Muscle of back (tissue), 11 donors: ENCODE measurements around the gene OCLN. TPM values are rescaled to one million over a fixed set of nuclear protein-coding genes. Genes with fewer than 3 reads are reported as not detected.
"Not testable (repeated sequence)": the region's sequence is repeated elsewhere in the genome, so short reads cannot be mapped to it uniquely, and the experiment has no call there.

ENCODE experiments used
- DNase-seq, 3 donors: peaks; one replicate each; pipeline versions ENCODE4 v3.0.0 to v3.0.0-alpha.2; 2013
- polyA plus RNA-seq, 10 donors: library from polyadenylated mRNA; unstranded; fragments of 120-200 nt; gene quantifications; one replicate each; pipeline ENCODE4 v1.2.1, GENCODE V29; 2013; ENCODE audit not compliant: insufficient read length in 10 of 10

The OCLN gene
- polyA plus RNA-seq, 10 donors = 0.81 to 5.2 (median 2.1) TPM

DNA sequence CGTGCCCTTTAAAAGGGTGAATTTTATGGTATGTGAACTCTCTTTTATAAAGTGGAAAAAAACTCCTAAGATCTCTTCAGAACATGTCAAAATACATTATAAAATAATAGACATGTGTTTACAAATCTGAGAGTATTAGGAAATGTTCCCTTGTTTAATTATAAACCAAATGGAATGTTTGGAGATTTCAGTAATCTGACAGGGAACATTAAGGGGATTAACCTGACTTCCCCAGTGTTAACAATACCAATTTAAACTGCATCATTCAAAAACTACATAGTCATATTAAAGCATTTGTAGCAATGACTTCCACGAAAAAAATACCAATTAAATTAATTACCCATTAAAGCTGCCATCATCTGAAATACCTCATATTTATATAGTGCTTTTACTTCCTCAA, 1.6 kb upstream of the OCLN start:
- DNase-seq = no peak

- peak in 1 of 3 donors; percentile 10 for DNase-seq
Observed at GRCh38 chr5:69491838-69492390, 676 bp upstream of the OCLN start.

DNA sequence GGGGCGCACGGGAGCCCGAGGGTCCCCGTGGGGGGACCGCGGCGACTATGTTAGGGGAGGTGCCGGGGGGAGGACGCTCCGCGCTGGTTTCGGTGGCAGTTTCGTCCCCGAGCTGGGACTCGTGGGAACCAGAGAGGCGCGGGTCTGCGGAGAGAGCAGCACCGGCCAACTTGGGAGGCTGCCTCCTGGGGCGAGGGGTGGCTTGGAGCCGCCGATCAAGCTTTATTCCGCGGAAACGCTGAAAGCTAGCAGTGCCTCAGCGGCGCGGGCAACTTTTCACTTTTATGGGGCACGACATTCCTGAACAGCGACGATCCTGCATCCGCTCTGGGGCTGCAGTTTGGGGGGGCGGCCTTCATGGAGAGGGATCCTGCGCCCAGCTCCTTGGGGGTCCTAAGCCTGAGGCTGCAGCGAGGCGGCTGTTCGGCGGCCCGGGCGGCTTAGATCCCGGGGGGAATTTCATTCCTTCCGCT, 369 bp downstream of the OCLN start:
- peak in 1 of 3 donors; percentile 6 for DNase-seq

DNA sequence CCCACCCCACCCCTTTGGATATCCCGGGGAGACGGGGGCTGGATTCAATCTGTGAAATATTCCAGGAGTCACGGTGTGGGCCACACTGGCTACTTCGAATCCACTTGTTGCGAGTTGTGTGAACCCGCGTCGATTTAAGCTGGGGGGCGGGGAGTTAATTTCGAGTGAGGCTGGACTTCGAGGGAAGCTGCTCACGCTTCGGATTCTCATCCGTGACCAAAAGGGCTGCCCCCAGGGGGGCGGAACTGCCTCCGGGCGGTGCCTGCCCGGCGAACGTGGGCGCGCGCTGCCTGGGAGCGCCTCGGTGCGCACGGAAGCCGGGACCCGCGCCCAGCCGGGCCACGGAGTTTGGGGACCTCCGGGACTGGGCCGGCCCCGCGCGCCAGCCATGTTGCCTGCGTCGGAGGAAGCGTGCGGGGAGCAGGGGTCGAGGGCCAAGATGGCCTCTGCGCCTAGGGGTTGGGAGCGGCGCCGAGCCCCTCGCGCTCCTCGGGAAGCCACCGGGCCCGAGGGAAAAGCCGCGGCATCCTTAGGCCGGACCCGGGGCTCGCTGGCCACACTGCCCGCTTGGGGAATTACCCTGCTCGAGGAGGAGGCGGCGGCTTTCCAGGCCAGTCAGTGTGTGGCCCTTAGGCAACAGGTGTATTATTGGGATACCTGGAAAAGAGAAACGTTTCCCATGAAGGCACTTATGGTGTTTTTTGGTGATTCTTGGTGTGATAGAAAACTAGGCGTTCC, 975 bp downstream of the OCLN start:
- DNase-seq = peak in 2 of 3 donors; percentile 17 to 56

DNA sequence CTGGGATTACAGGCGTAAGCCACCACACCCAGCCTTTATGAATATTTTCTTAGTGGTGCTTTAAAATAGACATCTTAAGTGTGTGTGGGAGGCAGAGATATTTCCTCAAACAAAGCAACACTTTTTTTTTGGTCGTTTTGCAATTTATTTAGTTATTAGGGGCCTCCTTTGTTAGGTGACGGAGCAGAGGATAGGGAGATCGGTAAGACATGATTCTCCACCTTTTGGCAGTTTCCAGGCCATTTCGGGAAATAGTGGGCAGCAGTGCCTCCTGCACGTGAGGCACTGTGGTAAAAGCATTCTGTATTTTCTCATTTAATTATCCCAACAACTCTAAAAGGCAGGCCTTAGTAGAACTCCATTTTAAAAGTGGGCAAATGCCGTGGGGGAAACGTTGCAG, 1.9 kb downstream of the OCLN start:
- no peak for DNase-seq

- peak in 2 of 3 donors; percentile 4 to 10 for DNase-seq
Observed at GRCh38 chr5:69497006-69497520, 4.5 kb downstream of the OCLN start.

- DNase-seq = no peak
Observed at GRCh38 chr5:69498384-69498783, 5.8 kb downstream of the OCLN start.

DNA sequence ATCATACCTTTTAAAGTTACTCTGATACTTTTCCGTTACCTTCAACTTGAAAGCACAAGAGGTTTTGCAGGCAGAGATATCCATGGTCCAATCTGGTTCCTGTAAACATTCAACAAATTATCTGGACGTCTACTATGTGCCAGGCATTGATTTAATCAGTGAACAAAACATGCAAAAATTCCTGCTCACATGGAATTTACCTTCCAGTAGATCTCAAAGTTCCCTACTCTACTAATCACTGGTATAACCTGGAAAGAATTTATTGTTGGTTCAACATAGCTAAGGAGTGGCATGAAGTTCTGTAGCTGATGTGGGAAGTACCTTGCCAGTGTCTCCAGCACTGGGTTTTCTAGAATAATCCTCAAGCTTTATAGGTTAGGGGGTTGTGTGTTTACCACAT, 9.8 kb downstream of the OCLN start:
- DNase-seq = no peak

- DNase-seq = peak in 1 of 3 donors; percentile 41
Observed at GRCh38 chr5:69502767-69503488, 10.3 kb downstream of the OCLN start.

- DNase-seq = no peak
Observed at GRCh38 chr5:69504036-69504435, 11.4 kb downstream of the OCLN start.

- DNase-seq = no peak
Observed at GRCh38 chr5:69505306-69505705, 12.7 kb downstream of the OCLN start.

- no peak for DNase-seq
Observed at GRCh38 chr5:69509212-69509611, 16.6 kb downstream of the OCLN start.

GRCh38 chr5:69510694-69511093, 18.1 kb downstream of the OCLN start:
- no peak for DNase-seq

DNA sequence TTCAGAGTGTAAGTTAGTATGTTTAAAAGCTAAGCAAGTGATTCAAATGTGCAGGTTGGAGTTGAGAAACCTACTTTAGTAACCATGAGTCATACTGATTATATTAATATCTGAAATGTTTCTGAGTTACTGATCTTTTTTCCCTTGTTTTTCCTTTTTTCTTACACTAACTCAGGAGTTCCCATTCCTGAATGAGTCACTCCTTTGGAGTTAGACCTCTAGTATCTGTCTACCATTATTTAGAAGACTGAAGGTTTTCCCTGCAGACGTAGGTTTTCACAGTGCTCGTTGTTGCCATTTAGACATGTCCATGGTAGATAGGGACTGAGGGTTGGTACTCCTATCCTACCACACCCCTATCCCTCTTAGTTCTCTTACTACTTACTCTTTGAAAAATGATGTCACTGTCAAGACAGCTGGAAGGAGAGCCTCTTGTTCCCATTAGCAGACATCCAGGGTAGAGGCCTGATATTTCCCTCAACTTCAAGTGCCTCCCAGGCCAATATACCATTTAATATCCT, 20.2 kb downstream of the OCLN start:
- DNase-seq = peak in 1 of 3 donors; percentile 36

GRCh38 chr5:69515570-69515969, 23.0 kb downstream of the OCLN start:
- not testable (repeated sequence) for DNase-seq

GRCh38 chr5:69516769-69517168, 24.2 kb downstream of the OCLN start:
- DNase-seq = no peak

GRCh38 chr5:69517763-69518212, 25.2 kb downstream of the OCLN start:
- no peak for DNase-seq

- DNase-seq = no peak
Observed at GRCh38 chr5:69519285-69519684, 26.7 kb downstream of the OCLN start.

GRCh38 chr5:69522035-69522434, 29.4 kb downstream of the OCLN start:
- no peak for DNase-seq

GRCh38 chr5:69525490-69525889, 32.9 kb downstream of the OCLN start:
- no peak for DNase-seq

GRCh38 chr5:69526660-69527059, 34.1 kb downstream of the OCLN start:
- DNase-seq = no peak

- DNase-seq = no peak
Observed at GRCh38 chr5:69527128-69527770, 34.7 kb downstream of the OCLN start.
